HTR-8/SVneo (cell line): ENCODE data around the gene PPP6R2.
A peak's percentile ranks its signal among the peaks of the same experiment; 100 is the strongest.
"Not testable (repeated sequence)": the region's sequence is repeated elsewhere in the genome, so short reads cannot be mapped to it uniquely, and the experiment has no call there.

Experiments used
- DNase-seq: peaks from one replicate; pipeline ENCODE4 v3.0.0; 2011; ENCODE audit warnings: low spot score, mixed read lengths; ENCODE audit not compliant: insufficient read length
- FAIRE-seq: peaks from 2 replicates; lab custom pipeline; 2011; peaks lifted over from hg19 to GRCh38; lab: Jason Lieb, UNC

Gene PPP6R2

GRCh38 chr22:50381021-50381555 lies 38.0 kb downstream of the PPP6R2 start:
- not testable (repeated sequence) for DNase-seq, FAIRE-seq

GRCh38 chr22:50396751-50397370 lies 53.7 kb downstream of the PPP6R2 start:
- no peak for FAIRE-seq

GRCh38 chr22:50397371-50398060 lies 54.4 kb downstream of the PPP6R2 start:
- not testable (repeated sequence) for DNase-seq, FAIRE-seq

More at GRCh38 chr22:50396751-50397370, 53.7 kb downstream of the PPP6R2 start:
- no peak for DNase-seq

GRCh38 chr22:50398831-50399648 lies 55.9 kb downstream of the PPP6R2 start:
- DNase-seq: no peak
- no peak for FAIRE-seq

GRCh38 chr22:50399751-50400331 lies 56.7 kb downstream of the PPP6R2 start:
- peak; percentile 29 for DNase-seq
- FAIRE-seq: no peak

- no peak for DNase-seq
- no peak for FAIRE-seq
These were observed 57.3 kb downstream of the PPP6R2 start for GRCh38 chr22:50400406-50400805.

GRCh38 chr22:50400931-50401330 lies 57.8 kb downstream of the PPP6R2 start:
- no peak for DNase-seq
- no peak for FAIRE-seq

- FAIRE-seq (no peak), DNase-seq (no peak)
These were observed 58.8 kb downstream of the PPP6R2 start for GRCh38 chr22:50401907-50402306.

GRCh38 chr22:50403701-50404101 lies 60.6 kb downstream of the PPP6R2 start:
- FAIRE-seq: no peak
- DNase-seq: no peak

- DNase-seq: no peak
- FAIRE-seq: no peak
These were observed 63.5 kb downstream of the PPP6R2 start for GRCh38 chr22:50406416-50407170.

- no peak for DNase-seq
- FAIRE-seq: no peak
These were observed 65.2 kb downstream of the PPP6R2 start for GRCh38 chr22:50408311-50408710.

GRCh38 chr22:50408954-50409353 lies 65.8 kb downstream of the PPP6R2 start:
- FAIRE-seq, DNase-seq: not testable (repeated sequence)

GRCh38 chr22:50414476-50415248 lies 71.5 kb downstream of the PPP6R2 start:
- DNase-seq (no peak), FAIRE-seq (no peak)

GRCh38 chr22:50415426-50415825 lies 72.3 kb downstream of the PPP6R2 start:
- DNase-seq: no peak
- no peak for FAIRE-seq

GRCh38 chr22:50416996-50417395 lies 73.9 kb downstream of the PPP6R2 start:
- FAIRE-seq (no peak), DNase-seq (no peak)

GRCh38 chr22:50417411-50418210 lies 74.5 kb downstream of the PPP6R2 start:
- FAIRE-seq (no peak), DNase-seq (no peak)

- no peak for DNase-seq
- no peak for FAIRE-seq
These were observed 75.5 kb downstream of the PPP6R2 start for GRCh38 chr22:50418624-50419023.

- DNase-seq (no peak), FAIRE-seq (no peak)
These were observed 76.0 kb downstream of the PPP6R2 start for GRCh38 chr22:50419116-50419515.
